ENCODE data around the gene CENPP. TPM values are rescaled to one million over a fixed set of nuclear protein-coding genes. Genes with fewer than 3 reads are reported as not detected.

The CENPP gene
- total RNA-seq, 3 donors from 2014 or later (not counting 1 experiment from before 2014, with no cell fraction given), result 10.3 to 14.5 (median 12.1) TPM

- DNase-seq (no peak), ATAC-seq (no peak)
- H3K27me3 ChIP-seq (ENCODE audit: control insufficient read depth, insufficient read depth, low read length), result no peaks in the 10 kb centered on the region
- Mint-ChIP-seq H3K4me3 (no peak overlapping the region), H3K27me3 (ENCODE audit: low read depth in 2 of 2) (no peaks in the 10 kb centered on the region), H3K9me3 (no peaks in the 10 kb centered on the region), H3K36me3 (no peaks in the 10 kb centered on the region), H3K4me1 (peaks cover 8 to 9% of the 10 kb centered on the region in 2 donors), H3K27ac (no peak overlapping the region)
- H3K4me3 ChIP-seq (ENCODE audit: low read length), result no peak overlapping the region
- no peaks in the 10 kb centered on the region for H3K9me3 ChIP-seq (ENCODE audit: control insufficient read depth, insufficient read depth, low read length)
- no peaks in the 10 kb centered on the region for H3K4me1 ChIP-seq (ENCODE audit: control insufficient read depth, insufficient read depth, low read length)
- no peaks in the 10 kb centered on the region for H3K36me3 ChIP-seq (ENCODE audit: control insufficient read depth, insufficient read depth, low read length)
- intact Hi-C loops (cut with micrococcal nuclease), result no loop called here
- no peak for TF ChIP-seq CTCF (IDR thresholded peaks at IDR 0.05)
- WGBS (ENCODE audit: insufficient coverage), result no CpG with 5 or more reads among the region's 1 CpG
- no peak overlapping the region for H3K27ac ChIP-seq (ENCODE audit: low read length)
Measured at GRCh38 chr9:92384375-92384774, 58.6 kb downstream of the CENPP start.

- Histone ChIP-seq H3K36me3 (ENCODE audit: control insufficient read depth, insufficient read depth, low read length) (no peaks in the 10 kb centered on the region), H3K9me3 (ENCODE audit: control insufficient read depth, insufficient read depth, low read length) (no peaks in the 10 kb centered on the region), H3K27me3 (ENCODE audit: control insufficient read depth, insufficient read depth, low read length) (no peaks in the 10 kb centered on the region), H3K4me3 (ENCODE audit: low read length) (no peak overlapping the region), H3K27ac (ENCODE audit: low read length) (no peak overlapping the region), H3K4me1 (ENCODE audit: control insufficient read depth, insufficient read depth, low read length) (no peaks in the 10 kb centered on the region)
- no peaks in the 10 kb centered on the region for H3K36me3 Mint-ChIP-seq
- no peak for TF ChIP-seq CTCF (IDR thresholded peaks at IDR 0.05)
- ATAC-seq, result no peak
- no peaks in the 10 kb centered on the region for H3K9me3 Mint-ChIP-seq
- peaks cover 6% of the 10 kb centered on the region in 2 donors for H3K4me1 Mint-ChIP-seq
- intact Hi-C loops (cut with micrococcal nuclease), result no loop called here
- DNase-seq, result no peak
- H3K4me3 Mint-ChIP-seq, result no peak overlapping the region
- WGBS (ENCODE audit: insufficient coverage), result 97% methylated on average over 2 of the region's 3 CpGs
- no peaks in the 10 kb centered on the region for H3K27me3 Mint-ChIP-seq (ENCODE audit: low read depth in 2 of 2)
- no peak overlapping the region for H3K27ac Mint-ChIP-seq
Measured at GRCh38 chr9:92385001-92385400, 59.2 kb downstream of the CENPP start.

- no peak overlapping the region for H3K4me3 Mint-ChIP-seq
- no peak for ATAC-seq
- H3K27ac Mint-ChIP-seq, result no peak overlapping the region
- H3K27me3 Mint-ChIP-seq (ENCODE audit: low read depth in 2 of 2), result no peaks in the 10 kb centered on the region
- no peaks in the 10 kb centered on the region for H3K9me3 Mint-ChIP-seq
- 97% methylated on average over 5 of the region's 6 CpGs for WGBS (ENCODE audit: insufficient coverage)
- no peak for TF ChIP-seq CTCF (IDR thresholded peaks at IDR 0.05)
- Histone ChIP-seq H3K27ac (ENCODE audit: low read length) (no peak overlapping the region), H3K4me1 (ENCODE audit: control insufficient read depth, insufficient read depth, low read length) (no peaks in the 10 kb centered on the region), H3K27me3 (ENCODE audit: control insufficient read depth, insufficient read depth, low read length) (no peaks in the 10 kb centered on the region), H3K9me3 (ENCODE audit: control insufficient read depth, insufficient read depth, low read length) (no peaks in the 10 kb centered on the region), H3K4me3 (ENCODE audit: low read length) (no peak overlapping the region), H3K36me3 (ENCODE audit: control insufficient read depth, insufficient read depth, low read length) (no peaks in the 10 kb centered on the region)
- intact Hi-C loops (cut with micrococcal nuclease), result no loop called here
- DNase-seq, result no peak
- H3K36me3 Mint-ChIP-seq, result no peaks in the 10 kb centered on the region
- H3K4me1 Mint-ChIP-seq, result peaks cover 6% of the 10 kb centered on the region in 2 donors
Measured at GRCh38 chr9:92385477-92385876, 59.7 kb downstream of the CENPP start.

- DNase-seq (no peak), ATAC-seq (no peak)
- no peak for TF ChIP-seq CTCF (IDR thresholded peaks at IDR 0.05)
- Mint-ChIP-seq H3K36me3 (no peaks in the 10 kb centered on the region), H3K4me3 (no peak overlapping the region), H3K4me1 (peaks cover 6% of the 10 kb centered on the region in 2 donors), H3K27ac (no peak overlapping the region), H3K9me3 (no peaks in the 10 kb centered on the region), H3K27me3 (ENCODE audit: low read depth in 2 of 2) (no peaks in the 10 kb centered on the region)
- H3K4me1 ChIP-seq (ENCODE audit: control insufficient read depth, insufficient read depth, low read length), result no peaks in the 10 kb centered on the region
- H3K27me3 ChIP-seq (ENCODE audit: control insufficient read depth, insufficient read depth, low read length), result no peaks in the 10 kb centered on the region
- intact Hi-C loops (cut with micrococcal nuclease), result no loop called here
- WGBS (ENCODE audit: insufficient coverage), result 99% methylated on average over 4 of the region's 4 CpGs
- no peaks in the 10 kb centered on the region for H3K36me3 ChIP-seq (ENCODE audit: control insufficient read depth, insufficient read depth, low read length)
- no peaks in the 10 kb centered on the region for H3K9me3 ChIP-seq (ENCODE audit: control insufficient read depth, insufficient read depth, low read length)
- H3K4me3 ChIP-seq (ENCODE audit: low read length), result no peak overlapping the region
- H3K27ac ChIP-seq (ENCODE audit: low read length), result no peak overlapping the region
Measured at GRCh38 chr9:92385953-92386352, 60.2 kb downstream of the CENPP start.

All from natural killer cell (primary cell).